Peyer's patch (tissue), 4 donors: ENCODE measurements around the gene IFNA21.
A peak's percentile ranks its signal among the peaks of the same experiment; 100 is the strongest.
"Not testable (repeated sequence)": the region's sequence is repeated elsewhere in the genome, so short reads cannot be mapped to it uniquely, and the experiment has no call there.

ENCODE experiments used
- POLR2A ChIP-seq, 2 donors: fragments of 450-650 bp; IDR thresholded peaks; one replicate each; pipeline ENCODE4 v1.5.1; 2017; ENCODE audit warnings: antibody characterized with exemption in 2 of 2, mild to moderate bottlenecking in 2 of 2, moderate library complexity in 2 of 2
- TF ChIP-seq, protein P1 (sequence below), 6 experiments: fragments of 450-650 bp in 4 of 6; fragments of 200-600 bp in 2 of 6; sonication (generic) in 1 of 6; IDR thresholded peaks; one replicate each; pipeline ENCODE4 v1.5.1; 2017 to 2019; ENCODE audit warnings: antibody characterized with exemption in 6 of 6, mild to moderate bottlenecking in 3 of 6, moderate library complexity in 1 of 6

DNA sequence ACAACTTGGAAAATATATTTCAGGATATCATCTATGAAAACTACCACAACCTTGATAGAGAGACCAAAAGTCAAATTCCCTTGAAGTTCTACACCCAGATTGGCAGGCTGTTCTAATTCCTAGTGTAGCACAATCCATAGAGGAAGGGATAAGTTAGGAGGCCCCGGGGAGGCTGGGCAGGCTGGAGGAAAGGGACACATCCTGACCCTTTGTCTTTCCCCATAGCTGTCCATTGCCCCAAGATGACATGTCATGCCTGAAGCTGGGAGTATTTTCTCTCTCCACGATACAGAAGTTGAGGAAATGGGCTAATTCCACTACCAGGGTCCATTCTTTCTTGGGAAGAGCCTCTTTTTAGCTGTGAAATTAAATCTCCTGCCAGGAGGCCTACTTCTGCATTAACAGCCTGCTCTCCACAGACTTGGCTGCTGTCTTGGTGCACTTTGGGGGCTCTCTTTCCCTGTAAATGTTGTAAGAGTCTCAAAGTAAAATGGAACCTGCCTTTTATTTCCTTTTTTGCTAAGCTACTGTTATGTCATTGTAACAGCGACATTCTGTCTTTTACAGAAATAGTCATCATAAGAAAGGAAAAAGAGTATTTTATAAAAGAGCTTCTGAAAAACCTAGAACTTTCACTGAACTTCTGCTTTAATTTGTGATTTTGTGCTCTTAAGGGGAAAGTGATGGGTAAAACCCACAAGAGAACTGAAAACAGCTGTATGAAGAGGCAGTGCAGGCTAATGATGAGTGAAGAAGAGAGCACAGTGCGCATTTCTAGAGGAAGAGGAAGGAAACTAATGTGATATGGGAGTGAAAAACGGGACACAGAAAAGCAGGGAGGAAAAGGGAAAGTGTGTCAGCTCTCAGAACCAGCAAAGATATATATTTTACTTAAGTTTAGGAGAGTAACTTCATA lies 47.2 kb upstream of the IFNA21 start:
- TF ChIP-seq, protein P1, sequence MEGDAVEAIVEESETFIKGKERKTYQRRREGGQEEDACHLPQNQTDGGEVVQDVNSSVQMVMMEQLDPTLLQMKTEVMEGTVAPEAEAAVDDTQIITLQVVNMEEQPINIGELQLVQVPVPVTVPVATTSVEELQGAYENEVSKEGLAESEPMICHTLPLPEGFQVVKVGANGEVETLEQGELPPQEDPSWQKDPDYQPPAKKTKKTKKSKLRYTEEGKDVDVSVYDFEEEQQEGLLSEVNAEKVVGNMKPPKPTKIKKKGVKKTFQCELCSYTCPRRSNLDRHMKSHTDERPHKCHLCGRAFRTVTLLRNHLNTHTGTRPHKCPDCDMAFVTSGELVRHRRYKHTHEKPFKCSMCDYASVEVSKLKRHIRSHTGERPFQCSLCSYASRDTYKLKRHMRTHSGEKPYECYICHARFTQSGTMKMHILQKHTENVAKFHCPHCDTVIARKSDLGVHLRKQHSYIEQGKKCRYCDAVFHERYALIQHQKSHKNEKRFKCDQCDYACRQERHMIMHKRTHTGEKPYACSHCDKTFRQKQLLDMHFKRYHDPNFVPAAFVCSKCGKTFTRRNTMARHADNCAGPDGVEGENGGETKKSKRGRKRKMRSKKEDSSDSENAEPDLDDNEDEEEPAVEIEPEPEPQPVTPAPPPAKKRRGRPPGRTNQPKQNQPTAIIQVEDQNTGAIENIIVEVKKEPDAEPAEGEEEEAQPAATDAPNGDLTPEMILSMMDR (IDR thresholded peaks at IDR 0.05), result peak in 1 of 6 experiments; percentile 20
- TF ChIP-seq POLR2A (IDR thresholded peaks at IDR 0.05), result not testable (repeated sequence)
